HG03378 (cell line): ENCODE data around the gene MYLK4.

Source experiments
- ATAC-seq: cut with Tn5 transposase; IDR thresholded peaks from one replicate; pipeline ENCODE4 v1.9.1; 2021; ENCODE audit warnings: mild to moderate bottlenecking, moderate library complexity; ENCODE audit not compliant: unreplicated experiment

Gene MYLK4

GRCh38 chr6:2734488-2735166, 16.1 kb downstream of the MYLK4 start:
- ATAC-seq: no peak

GRCh38 chr6:2733736-2734480, 16.8 kb downstream of the MYLK4 start:
- ATAC-seq: no peak

GRCh38 chr6:2733324-2733723, 17.4 kb downstream of the MYLK4 start:
- ATAC-seq: peak; percentile 91

GRCh38 chr6:2732503-2733089, 18.1 kb downstream of the MYLK4 start:
- no peak for ATAC-seq

GRCh38 chr6:2731281-2731909, 19.3 kb downstream of the MYLK4 start:
- no peak for ATAC-seq

- ATAC-seq: no peak
These were observed 20.2 kb downstream of the MYLK4 start for GRCh38 chr6:2730353-2731107.

- ATAC-seq: no peak
These were observed 20.8 kb downstream of the MYLK4 start for GRCh38 chr6:2729921-2730320.

- ATAC-seq: no peak
These were observed 24.6 kb downstream of the MYLK4 start for GRCh38 chr6:2725999-2726567.

- ATAC-seq: no peak
These were observed 25.2 kb downstream of the MYLK4 start for GRCh38 chr6:2725364-2725988.

GRCh38 chr6:2721219-2721618, 29.5 kb downstream of the MYLK4 start:
- ATAC-seq: no peak

- no peak for ATAC-seq
These were observed 31.6 kb downstream of the MYLK4 start for GRCh38 chr6:2719093-2719455.

- no peak for ATAC-seq
These were observed 32.2 kb downstream of the MYLK4 start for GRCh38 chr6:2718334-2719092.

GRCh38 chr6:2716936-2717700, 33.6 kb downstream of the MYLK4 start:
- ATAC-seq: no peak

GRCh38 chr6:2715737-2716136, 35.0 kb downstream of the MYLK4 start:
- ATAC-seq: no peak

- no peak for ATAC-seq
These were observed 36.4 kb downstream of the MYLK4 start for GRCh38 chr6:2714111-2714895.

GRCh38 chr6:2713473-2714110, 37.1 kb downstream of the MYLK4 start:
- no peak for ATAC-seq

- ATAC-seq: no peak
These were observed 38.6 kb downstream of the MYLK4 start for GRCh38 chr6:2712102-2712501.

GRCh38 chr6:2710412-2710811, 40.3 kb downstream of the MYLK4 start:
- no peak for ATAC-seq
